OCI-LY1 (cell line): Measurements from ENCODE around the gene FIBP.
"Not testable (repeated sequence)": the region's sequence is repeated elsewhere in the genome, so short reads cannot be mapped to it uniquely, and the experiment has no call there.

Source experiments
- H2AFZ ChIP-seq: fragments of 200-600 bp; sonication (generic), shearing (Covaris generic); 2 replicates; pipeline ENCODE4 v1.6.0; 2014; ENCODE audit warnings: antibody characterized with exemption, mild to moderate bottlenecking, low read length
- H3F3A ChIP-seq: fragments of 200-600 bp; sonication (generic), shearing (Covaris generic); 2 replicates; pipeline ENCODE4 v1.6.0; 2014; ENCODE audit warnings: mild to moderate bottlenecking, antibody characterized with exemption, low read length, moderate library complexity; ENCODE audit not compliant: insufficient read depth
- H3K27ac ChIP-seq: fragments of 200-600 bp; sonication (generic); 2 replicates; pipeline ENCODE4 v1.5.1; 2014; ENCODE audit warnings: low read length, mixed run types, mild to moderate bottlenecking, low read depth; ENCODE audit not compliant: poor library complexity, severe bottlenecking
- H3K27me3 ChIP-seq: fragments of 200-600 bp; sonication (generic); 2 replicates; pipeline ENCODE4 v1.6.0; 2014; ENCODE audit warnings: antibody characterized with exemption, mild to moderate bottlenecking, low read length, moderate library complexity; ENCODE audit not compliant: insufficient read depth
- H3K36me3 ChIP-seq: fragments of 200-600 bp; sonication (generic); 2 replicates; pipeline ENCODE4 v1.6.1; 2014; ENCODE audit warnings: mild to moderate bottlenecking, antibody characterized with exemption, low read length, moderate library complexity, mixed read lengths; ENCODE audit not compliant: insufficient read depth
- H3K4me1 ChIP-seq: fragments of 200-600 bp; sonication (generic); 2 replicates; pipeline ENCODE4 v1.5.1; 2014; ENCODE audit warnings: mild to moderate bottlenecking, low read length, moderate library complexity; ENCODE audit not compliant: insufficient read depth, severe bottlenecking
- H3K4me2 ChIP-seq: fragments of 200-600 bp; sonication (generic), shearing (Covaris generic); 2 replicates; pipeline ENCODE4 v1.6.1; 2014; ENCODE audit warnings: low read length
- H3K4me3 ChIP-seq: fragments of 200-600 bp; sonication (generic); 2 replicates; pipeline ENCODE4 v1.5.1; 2014; ENCODE audit warnings: low read length, low read depth, mild to moderate bottlenecking, mixed read lengths; ENCODE audit not compliant: poor library complexity, severe bottlenecking
- H3K79me2 ChIP-seq: fragments of 200-600 bp; shearing (Covaris generic); 2 replicates; pipeline ENCODE4 v1.6.1; 2016; ENCODE audit warnings: mixed run types, low read length, mixed read lengths; ENCODE audit not compliant: insufficient read depth
- H3K9ac ChIP-seq: fragments of 200-600 bp; sonication (generic), shearing (Covaris generic); 2 replicates; pipeline ENCODE4 v1.6.1; 2014; ENCODE audit warnings: mild to moderate bottlenecking, low read length, mixed read lengths
- H3K9me2 ChIP-seq: fragments of 200-600 bp; sonication (generic), shearing (Covaris generic); 2 replicates; pipeline ENCODE4 v1.6.1; 2014; ENCODE audit warnings: low read depth, mild to moderate bottlenecking, low read length, mixed read lengths
- H3K9me3 ChIP-seq: fragments of 200-600 bp; shearing (Covaris generic); 2 replicates; pipeline ENCODE4 v1.6.1; 2014; ENCODE audit warnings: low read length, mixed read lengths
- H4K20me1 ChIP-seq: fragments of 200-600 bp; sonication (generic), shearing (Covaris generic); 2 replicates; pipeline ENCODE4 v1.6.0; 2016; ENCODE audit warnings: mild to moderate bottlenecking, low read length; ENCODE audit not compliant: insufficient read depth
- EZH2 ChIP-seq: fragments of 200-600 bp; sonication (generic), shearing (Covaris generic); IDR thresholded peaks from 2 replicates; pipeline ENCODE4 v1.8.0; 2017; ENCODE audit warnings: borderline replicate concordance, mixed run types, mild to moderate bottlenecking, antibody characterized with exemption, low read length, moderate library complexity, mixed read lengths
- TF ChIP-seq, protein P1 (sequence below): fragments of 200-600 bp; sonication (generic), shearing (Covaris generic); IDR thresholded peaks from 2 replicates; pipeline ENCODE4 v1.5.1; 2017; ENCODE audit warnings: mild to moderate bottlenecking, antibody characterized with exemption, low read length, moderate library complexity, mixed read lengths

FIBP gene

DNA sequence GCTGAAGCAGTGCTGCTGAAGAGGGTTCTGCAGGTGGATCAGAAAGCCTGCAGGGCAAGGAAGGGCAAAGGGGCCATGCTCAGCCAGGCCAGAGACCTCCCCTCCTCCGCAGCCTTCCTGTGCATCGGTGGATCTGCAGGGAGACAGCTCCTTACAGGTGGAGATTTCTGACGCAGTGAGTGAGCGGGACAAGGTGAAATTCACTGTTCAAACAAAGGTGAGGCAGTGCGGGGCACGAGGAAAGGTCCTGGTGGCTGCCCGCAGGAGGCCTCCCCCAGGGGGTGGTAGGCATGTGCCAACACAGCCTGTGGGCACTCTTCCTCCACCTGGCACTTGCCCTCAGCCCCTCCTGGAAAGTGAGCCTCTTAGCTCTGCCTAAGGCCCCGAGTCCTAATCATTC lies 38.9 kb downstream of the FIBP start:
- Histone ChIP-seq H3K36me3 (peaks cover 35% of the 10 kb centered on the region), H4K20me1 (no peaks in the 10 kb centered on the region; the same call in 1 of the 2 replicates), H3K27me3 (no peaks in the 10 kb centered on the region), H3K4me2 (no peak overlapping the region), H3K9me2 (no peaks in the 10 kb centered on the region), H3K9ac (no peak overlapping the region), H3K4me3 (no peak overlapping the region), H3K79me2 (no peaks in the 10 kb centered on the region), H2AFZ (no peak overlapping the region), H3K4me1 (no peaks in the 10 kb centered on the region), H3K9me3 (no peaks in the 10 kb centered on the region), H3K27ac (no peak overlapping the region), H3F3A (no peaks in the 10 kb centered on the region)
- no peak for TF ChIP-seq EZH2
- TF ChIP-seq, protein P1, sequence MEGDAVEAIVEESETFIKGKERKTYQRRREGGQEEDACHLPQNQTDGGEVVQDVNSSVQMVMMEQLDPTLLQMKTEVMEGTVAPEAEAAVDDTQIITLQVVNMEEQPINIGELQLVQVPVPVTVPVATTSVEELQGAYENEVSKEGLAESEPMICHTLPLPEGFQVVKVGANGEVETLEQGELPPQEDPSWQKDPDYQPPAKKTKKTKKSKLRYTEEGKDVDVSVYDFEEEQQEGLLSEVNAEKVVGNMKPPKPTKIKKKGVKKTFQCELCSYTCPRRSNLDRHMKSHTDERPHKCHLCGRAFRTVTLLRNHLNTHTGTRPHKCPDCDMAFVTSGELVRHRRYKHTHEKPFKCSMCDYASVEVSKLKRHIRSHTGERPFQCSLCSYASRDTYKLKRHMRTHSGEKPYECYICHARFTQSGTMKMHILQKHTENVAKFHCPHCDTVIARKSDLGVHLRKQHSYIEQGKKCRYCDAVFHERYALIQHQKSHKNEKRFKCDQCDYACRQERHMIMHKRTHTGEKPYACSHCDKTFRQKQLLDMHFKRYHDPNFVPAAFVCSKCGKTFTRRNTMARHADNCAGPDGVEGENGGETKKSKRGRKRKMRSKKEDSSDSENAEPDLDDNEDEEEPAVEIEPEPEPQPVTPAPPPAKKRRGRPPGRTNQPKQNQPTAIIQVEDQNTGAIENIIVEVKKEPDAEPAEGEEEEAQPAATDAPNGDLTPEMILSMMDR, result no peak

DNA sequence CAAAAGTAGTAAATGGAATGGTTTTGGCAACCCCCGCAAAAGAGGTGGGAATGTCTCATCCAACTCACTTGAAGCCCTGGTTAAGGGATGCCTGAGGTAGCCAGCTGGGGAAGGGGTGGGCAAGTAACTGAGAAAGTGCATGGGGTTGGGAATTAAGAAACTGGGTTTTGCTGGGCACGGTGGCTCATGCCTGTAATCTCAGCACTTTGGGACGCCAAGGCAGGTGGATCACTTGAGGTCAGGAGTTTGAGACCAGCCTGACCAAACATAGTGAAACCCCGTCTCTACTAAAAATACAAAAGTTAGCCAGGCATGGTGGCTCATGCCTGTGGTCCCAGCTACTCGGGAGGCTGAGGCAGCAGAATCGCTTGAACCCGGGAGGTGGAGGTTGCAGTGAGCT lies 39.6 kb downstream of the FIBP start:
- not testable (repeated sequence) for H3K9me2 ChIP-seq, H3K4me3 ChIP-seq, H3K9ac ChIP-seq, H3K4me1 ChIP-seq, H3K9me3 ChIP-seq, H3K27ac ChIP-seq, H3F3A ChIP-seq, H4K20me1 ChIP-seq, H3K27me3 ChIP-seq, H3K4me2 ChIP-seq, H2AFZ ChIP-seq, H3K79me2 ChIP-seq
- H3K36me3 ChIP-seq, result peaks cover 28% of the 10 kb centered on the region

DNA sequence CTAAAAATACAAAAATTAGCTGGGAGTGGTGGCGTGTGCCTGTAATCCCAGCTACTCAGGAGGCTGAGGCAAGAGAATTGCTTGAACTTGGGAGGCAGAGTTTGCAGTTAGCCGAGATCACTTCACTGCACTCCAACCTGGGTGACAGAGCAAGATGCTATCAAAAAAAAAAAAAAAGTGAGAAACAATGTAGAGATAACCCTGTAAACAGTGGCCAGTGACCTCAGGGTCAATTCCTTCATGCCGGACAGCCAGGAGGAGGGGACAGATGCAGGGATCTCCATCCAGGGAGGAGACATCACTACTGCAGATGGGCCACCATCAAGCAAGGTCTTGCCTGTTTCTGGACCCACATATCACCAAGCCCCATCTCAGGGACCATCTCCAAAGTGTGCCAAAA lies 40.5 kb downstream of the FIBP start:
- H3K36me3 ChIP-seq, result peaks cover 19% of the 10 kb centered on the region
- no peak for TF ChIP-seq EZH2
- TF ChIP-seq, protein P1, result no peak
- H2AFZ ChIP-seq, result no peak overlapping the region
- no peaks in the 10 kb centered on the region for H3K9me2 ChIP-seq
- no peaks in the 10 kb centered on the region for H3K79me2 ChIP-seq
- no peaks in the 10 kb centered on the region for H4K20me1 ChIP-seq
- no peak overlapping the region for H3K27ac ChIP-seq
- H3K9ac ChIP-seq, result no peak overlapping the region
- no peaks in the 10 kb centered on the region for H3F3A ChIP-seq
- H3K27me3 ChIP-seq, result no peaks in the 10 kb centered on the region
- no peak overlapping the region for H3K4me2 ChIP-seq
- no peaks in the 10 kb centered on the region for H3K9me3 ChIP-seq
- no peak overlapping the region for H3K4me3 ChIP-seq
- H3K4me1 ChIP-seq, result no peaks in the 10 kb centered on the region

DNA sequence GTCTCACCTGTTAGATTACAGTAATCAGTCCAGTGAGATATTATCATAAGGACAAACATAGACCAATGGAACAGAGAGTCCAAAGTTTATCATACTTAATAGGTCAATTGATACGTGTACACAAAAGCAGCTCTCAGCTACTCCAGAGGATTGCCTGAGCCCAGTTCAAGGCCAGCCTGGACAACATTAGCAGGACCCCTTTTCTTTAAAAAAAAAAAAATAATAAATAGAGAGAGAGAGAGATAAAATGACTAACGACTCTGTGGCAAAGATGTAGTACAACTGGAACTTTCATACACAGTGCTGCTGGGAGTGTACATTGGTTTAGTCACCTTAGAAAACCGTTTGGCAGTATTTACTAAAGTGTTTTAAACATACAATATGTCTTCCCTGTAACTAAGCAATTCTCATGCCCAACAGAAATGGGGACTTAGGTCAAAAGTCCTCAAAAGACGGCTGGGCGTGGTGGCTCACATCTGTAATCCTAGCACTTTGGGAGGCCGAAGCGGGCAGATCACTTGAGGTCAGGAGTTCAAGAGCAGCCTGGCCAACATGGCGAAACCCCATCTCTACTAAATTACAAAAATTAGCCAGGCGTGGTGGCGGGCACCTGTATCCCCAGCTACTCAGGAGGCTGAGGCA lies 43.9 kb downstream of the FIBP start:
- Histone ChIP-seq H3K79me2 (no peaks in the 10 kb centered on the region), H3K9me2 (no peaks in the 10 kb centered on the region), H3K9me3 (no peaks in the 10 kb centered on the region), H3K4me3 (no peak overlapping the region), H3K27me3 (no peaks in the 10 kb centered on the region), H3K9ac (no peak overlapping the region), H3K4me2 (no peak overlapping the region), H4K20me1 (no peaks in the 10 kb centered on the region), H3K27ac (no peak overlapping the region), H3K4me1 (no peaks in the 10 kb centered on the region), H3K36me3 (no peaks in the 10 kb centered on the region), H3F3A (no peaks in the 10 kb centered on the region), H2AFZ (no peak overlapping the region)
- TF ChIP-seq, protein P1, result no peak
- TF ChIP-seq EZH2, result no peak
